GM19395 (cell line): ENCODE results near the gene BBOF1.
A peak's percentile ranks its signal among the peaks of the same experiment; 100 is the strongest.

Experiments
- ATAC-seq: cut with Tn5 transposase; IDR thresholded peaks from one replicate; pipeline ENCODE4 v1.9.1; 2021; ENCODE audit warnings: mild to moderate bottlenecking, moderate library complexity; ENCODE audit not compliant: unreplicated experiment

Gene BBOF1

GRCh38 chr14:74029136-74029535, 10.0 kb downstream of the BBOF1 start:
- ATAC-seq, result no peak

- ATAC-seq, result no peak
Measured at GRCh38 chr14:74034572-74034971, 15.4 kb downstream of the BBOF1 start.

DNA sequence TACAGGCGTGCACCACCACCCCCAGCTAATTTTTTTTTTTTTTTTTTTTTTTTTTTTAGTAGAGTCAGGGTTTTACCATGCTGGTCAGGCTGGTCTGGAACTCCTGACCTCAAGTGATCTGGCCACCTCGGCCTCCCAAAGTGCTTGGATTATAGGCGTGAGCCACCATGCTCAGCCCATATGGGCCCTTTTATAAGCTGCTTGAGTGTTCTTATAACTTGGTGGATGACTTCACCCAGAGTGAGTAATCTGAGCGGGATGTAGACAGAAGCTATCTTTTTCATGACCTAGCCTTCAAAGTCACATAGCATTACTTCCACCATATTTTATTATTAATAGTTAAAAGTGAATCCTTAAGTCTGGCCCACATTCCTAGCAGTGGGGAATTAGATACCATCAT, 16.4 kb downstream of the BBOF1 start:
- ATAC-seq, result no peak

GRCh38 chr14:74038020-74038859, 19.1 kb downstream of the BBOF1 start:
- no peak for ATAC-seq

DNA sequence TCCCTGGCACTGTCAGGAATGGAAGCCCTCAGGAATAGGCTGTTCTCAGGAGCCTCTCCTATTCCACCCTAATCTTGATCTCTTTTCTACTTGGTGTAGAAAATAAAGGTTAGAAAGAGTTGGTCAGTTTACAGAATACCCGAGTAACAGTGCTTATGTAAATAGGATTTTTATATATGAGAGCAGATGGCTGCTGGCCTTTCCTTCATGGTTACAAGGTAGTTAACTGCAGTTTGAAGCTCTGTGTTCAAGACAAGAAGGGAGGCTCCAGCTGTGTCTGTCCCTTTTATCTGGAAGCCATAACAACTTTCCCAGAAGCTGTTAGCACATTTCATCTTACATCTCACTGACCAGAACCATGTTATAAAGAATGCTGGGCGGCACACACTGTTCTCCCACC, 23.1 kb downstream of the BBOF1 start:
- ATAC-seq, result no peak

GRCh38 chr14:74045522-74045921, 26.4 kb downstream of the BBOF1 start:
- ATAC-seq, result no peak

DNA sequence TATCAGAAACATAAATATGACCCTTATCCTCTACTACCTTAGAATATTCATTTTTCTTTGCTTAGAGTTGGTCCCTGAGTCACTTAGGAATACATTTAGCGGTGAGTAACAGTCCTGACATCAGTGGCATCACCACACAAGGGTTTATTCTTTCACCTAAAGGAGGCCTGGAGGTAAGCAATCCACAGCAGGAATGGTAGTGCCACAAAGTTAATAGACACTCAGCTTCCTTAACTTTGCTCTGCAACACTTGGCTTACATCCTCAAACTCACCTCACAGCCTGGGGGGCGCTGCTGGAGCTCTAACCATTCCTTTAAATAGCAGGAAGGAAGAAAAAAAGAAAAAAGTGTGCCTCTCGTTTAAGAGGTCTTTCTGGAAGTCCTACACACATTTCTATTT, 29.1 kb downstream of the BBOF1 start:
- no peak for ATAC-seq

DNA sequence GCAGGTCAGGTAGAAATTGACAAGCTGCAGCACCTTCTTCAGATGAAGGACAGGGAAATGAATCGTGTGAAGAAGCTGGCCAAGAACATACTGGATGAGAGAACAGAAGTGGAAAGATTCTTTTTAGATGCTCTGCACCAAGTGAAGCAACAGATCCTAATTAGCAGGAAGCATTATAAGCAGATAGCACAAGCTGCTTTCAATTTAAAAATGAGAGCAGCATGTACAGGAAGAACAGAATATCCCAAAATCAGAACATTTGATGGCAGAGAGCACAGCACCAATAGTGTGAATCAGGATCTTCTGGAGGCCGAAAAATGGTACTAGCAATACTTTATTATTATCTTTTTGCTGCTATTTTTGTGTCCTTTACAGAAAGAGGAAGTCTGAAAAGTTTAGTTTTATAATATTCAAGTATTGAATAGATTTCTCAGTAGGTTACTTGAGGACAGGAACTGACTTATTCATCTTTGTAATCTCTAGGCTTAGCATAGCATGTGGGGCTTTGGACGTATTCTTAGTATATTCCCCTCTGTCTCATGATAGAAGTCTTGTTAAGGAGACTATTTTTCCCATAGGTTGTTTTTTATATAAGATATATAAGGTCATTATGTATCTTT, 30.8 kb downstream of the BBOF1 start:
- no peak for ATAC-seq

- ATAC-seq, result no peak
Measured at GRCh38 chr14:74062809-74063150, 43.6 kb downstream of the BBOF1 start.

DNA sequence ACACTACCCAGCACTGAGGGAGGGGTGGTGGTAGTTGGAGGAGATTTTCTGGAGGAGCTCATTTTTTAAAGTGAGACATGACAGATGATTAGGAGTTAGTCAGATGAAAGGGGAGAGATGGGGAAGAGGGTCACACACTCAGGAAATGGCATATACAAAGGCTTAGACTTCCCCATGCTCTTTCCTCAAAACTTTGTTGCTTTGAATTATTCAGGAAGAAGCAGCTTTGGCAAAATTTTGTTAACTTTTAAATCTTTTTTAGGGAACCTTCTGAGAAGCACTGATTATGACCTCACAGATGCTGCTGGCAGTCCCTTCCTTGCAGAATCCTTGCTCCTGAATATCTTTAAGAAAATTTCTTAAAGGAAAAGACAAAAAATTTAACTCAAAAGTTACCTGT, 45.3 kb downstream of the BBOF1 start:
- no peak for ATAC-seq

DNA sequence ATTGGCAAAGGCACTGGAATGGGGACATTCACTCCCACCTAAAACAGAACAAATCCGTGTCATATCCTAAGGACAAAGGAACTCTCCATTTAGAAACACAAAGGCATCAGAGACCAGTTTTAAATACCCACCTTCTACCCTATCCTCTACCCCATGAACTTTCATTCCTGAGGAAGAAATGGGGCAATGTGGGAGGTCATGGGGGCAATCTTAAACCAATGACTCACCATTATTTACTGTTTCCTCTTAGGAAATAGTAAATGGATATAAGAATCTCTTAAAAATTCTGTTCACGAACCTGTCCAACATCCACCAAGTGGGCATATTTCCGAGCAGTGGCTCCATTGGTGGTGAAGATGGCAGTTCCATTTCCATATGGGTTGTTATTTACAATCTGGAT, 45.7 kb downstream of the BBOF1 start:
- ATAC-seq, result no peak

- ATAC-seq, result no peak
Measured at GRCh38 chr14:74065746-74066575, 46.8 kb downstream of the BBOF1 start.

DNA sequence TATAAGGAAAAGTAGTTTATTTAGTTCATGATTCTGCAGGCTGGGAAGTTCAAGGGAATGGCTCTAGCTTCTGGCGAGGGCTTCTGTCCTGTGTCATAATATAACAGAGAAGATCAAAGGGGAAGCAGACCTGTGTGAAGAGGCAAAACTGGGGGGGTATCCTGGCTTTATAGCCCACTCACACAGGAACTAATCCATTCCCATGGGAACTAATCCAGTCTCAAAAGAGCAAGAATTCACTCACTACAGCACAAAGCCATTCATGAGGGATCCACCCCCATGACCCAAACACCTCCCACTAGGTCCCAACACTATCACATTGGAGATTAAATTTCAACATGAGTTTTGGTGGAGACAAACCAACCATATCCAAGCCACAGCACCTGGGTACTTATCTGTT, 58.3 kb downstream of the BBOF1 start:
- ATAC-seq, result no peak

DNA sequence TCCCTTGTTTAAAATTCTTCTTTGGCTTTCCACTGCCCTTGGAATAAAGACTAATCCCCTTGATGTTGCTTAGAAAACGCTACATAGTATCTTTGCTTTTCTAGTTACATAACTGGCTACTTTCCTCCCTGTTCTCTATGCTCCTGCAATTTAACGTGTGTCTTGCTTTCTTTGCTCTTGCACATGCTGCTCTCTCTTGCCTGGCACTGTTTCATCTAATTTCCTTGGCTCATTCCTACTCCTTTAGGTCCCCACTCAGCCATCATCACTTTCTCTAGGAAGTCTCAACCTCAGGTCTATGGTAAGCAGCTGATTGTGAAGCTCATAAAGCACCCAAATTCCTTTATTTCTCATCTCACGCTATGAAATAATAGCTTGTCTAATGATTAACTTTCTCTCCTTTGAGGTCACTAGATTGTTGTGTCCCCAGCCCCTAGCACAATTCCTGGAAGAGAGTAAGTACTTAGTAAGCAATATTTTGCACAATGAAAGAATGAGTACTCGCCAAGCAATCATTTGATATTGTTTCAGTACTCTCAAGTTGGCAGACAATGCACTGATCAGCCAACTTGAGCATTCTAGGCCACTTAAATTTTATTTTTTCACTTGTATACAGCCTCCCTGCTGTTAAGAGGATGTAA, 61.8 kb downstream of the BBOF1 start:
- no peak for ATAC-seq

GRCh38 chr14:74081491-74081890, 62.3 kb downstream of the BBOF1 start:
- ATAC-seq, result no peak

- no peak for ATAC-seq
Measured at GRCh38 chr14:74083161-74083560, 64.0 kb downstream of the BBOF1 start.

GRCh38 chr14:74083784-74084276, 64.7 kb downstream of the BBOF1 start:
- peak; percentile 19 for ATAC-seq

GRCh38 chr14:74084277-74085046, 65.3 kb downstream of the BBOF1 start, which contains the start of the genes ALDH6A1 and LIN52:
ALDH6A1 (minus strand) TSS chr14:74084453; CDS start chr14:74084394, 59 bp downstream.
LIN52 (plus strand) TSS chr14:74084956; CDS start chr14:74084975, 19 bp downstream.
- ATAC-seq, result peak; percentile 94

GRCh38 chr14:74085047-74085637, 66.0 kb downstream of the BBOF1 start:
- peak; percentile 2 for ATAC-seq

DNA sequence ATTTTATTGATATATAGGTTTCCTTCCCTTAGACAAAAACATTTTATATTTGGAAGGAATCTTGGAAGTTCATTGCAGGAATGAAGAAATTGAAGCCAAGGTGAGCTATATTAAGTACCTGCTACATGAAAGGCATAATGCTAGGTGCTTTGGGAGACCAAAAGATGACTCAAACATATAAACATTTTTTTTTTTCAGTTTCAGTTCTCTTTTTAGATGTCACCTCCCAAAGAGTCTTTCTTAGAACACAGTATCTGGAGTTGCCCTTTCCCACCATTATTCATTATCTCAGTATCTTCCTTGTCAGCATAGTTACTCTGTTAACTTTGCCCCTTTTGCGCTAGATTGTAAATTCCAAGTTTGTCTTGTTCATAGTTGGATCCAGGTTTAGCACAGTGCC, 66.7 kb downstream of the BBOF1 start:
- no peak for ATAC-seq
